ENCODE measurements around the gene WDR45B.

DNA sequence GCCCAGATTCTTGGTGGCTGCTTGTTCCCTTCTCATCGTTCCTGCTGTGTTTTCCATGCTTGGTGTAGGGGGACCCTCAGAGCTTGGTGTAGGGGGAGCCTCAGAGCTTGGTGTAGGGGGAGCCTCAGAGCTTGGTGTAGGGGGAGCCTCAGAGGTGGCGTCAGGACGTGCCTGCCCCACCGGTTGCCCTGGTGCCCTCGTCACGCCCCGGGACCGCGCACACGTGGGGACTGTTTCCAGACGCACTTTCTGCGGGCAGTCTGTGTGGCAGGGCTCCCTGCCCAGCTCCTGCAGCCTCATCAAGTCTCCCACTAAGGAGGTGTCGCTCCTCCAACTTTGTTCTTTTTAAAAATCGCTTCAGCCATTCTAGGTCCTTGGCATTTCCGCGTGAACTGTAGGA lies 51.9 kb downstream of the WDR45B start:
- TF ChIP-seq CTCF (IDR thresholded peaks at IDR 0.05; ENCODE audit: poor library complexity, severe bottlenecking) (no peak), POLR2AphosphoS5 (IDR thresholded peaks at IDR 0.05) (no peak), TAF1 (IDR thresholded peaks at IDR 0.05; ENCODE audit: low read depth) (no peak), EZH2 (IDR thresholded peaks at IDR 0.05; ENCODE audit: borderline replicate concordance, insufficient read depth, low read length, poor library complexity, severe bottlenecking) (no peak), MXI1 (conservative IDR thresholded peaks at IDR 0.05; ENCODE audit: poor library complexity, severe bottlenecking) (no peak), RAD21 (conservative IDR thresholded peaks at IDR 0.05) (no peak), SMC3 (conservative IDR thresholded peaks at IDR 0.05; ENCODE audit: poor library complexity) (no peak), REST (IDR thresholded peaks at IDR 0.05; ENCODE audit: borderline replicate concordance) (no peak)
